K562 (cell line): ENCODE results near the gene FASTK. TPM values are rescaled to one million over a fixed set of nuclear protein-coding genes. Genes with fewer than 3 reads are reported as not detected.

Experiments used
- CBFA2T2 ChIP-seq: fragments of 450-650 bp; conservative IDR thresholded peaks from 2 replicates; pipeline ENCODE4 v1.6.1; 2017; ENCODE audit warnings: mild to moderate bottlenecking
- CXXC5 ChIP-seq: fragments of 250-450 bp; sonication (Bioruptor Pico); IDR thresholded peaks from 2 replicates; pipeline ENCODE4 v1.8.0; 2022; ENCODE audit warnings: inconsistent platforms, mild to moderate bottlenecking, moderate library complexity
- ELF2 ChIP-seq: fragments of 250-450 bp; sonication (Bioruptor Pico); IDR thresholded peaks from 2 replicates; pipeline ENCODE4 v1.5.0; 2021; ENCODE audit warnings: mild to moderate bottlenecking
- ELF4 ChIP-seq: fragments of 450-650 bp; formaldehyde crosslinking; IDR thresholded peaks from 2 replicates; pipeline ENCODE4 v1.4.0; 2022; ENCODE audit warnings: missing genetic modification characterization
- NR4A1 ChIP-seq, 2 experiments: fragments of 250-450 bp in 1 of 2; fragments of 450-650 bp in 1 of 2; sonication (Bioruptor Pico) in 1 of 2; IDR thresholded peaks; 2 replicates each; pipeline versions ENCODE4 v1.4.0 to v1.6.1; 2016 to 2020; ENCODE audit warnings: mild to moderate bottlenecking in 2 of 2, missing compliant biosample characterization in 1 of 2, missing genetic modification characterization in 1 of 2, moderate library complexity in 1 of 2
- OTX1 ChIP-seq: fragments of 450-650 bp; formaldehyde crosslinking; IDR thresholded peaks from 2 replicates; pipeline ENCODE4 v1.4.0; 2022; ENCODE audit warnings: mild to moderate bottlenecking
- PCBP1 ChIP-seq: fragments of 200-400 bp; formaldehyde crosslinking; IDR thresholded peaks from 2 replicates; pipeline ENCODE4 v1.6.1; 2018; ENCODE audit warnings: mild to moderate bottlenecking, low read depth, low read length; ENCODE audit not compliant: poor library complexity, severe bottlenecking
- PHTF2 ChIP-seq: fragments of 250-450 bp; sonication (Bioruptor Pico); IDR thresholded peaks from 2 replicates; pipeline ENCODE4 v1.5.0; 2021; ENCODE audit warnings: mild to moderate bottlenecking
- POLR2A ChIP-seq: fragments of 450-650 bp; conservative IDR thresholded peaks from 2 replicates; pipeline ENCODE4 v1.6.1; 2016
- POLR2AphosphoS2 ChIP-seq: IDR thresholded peaks from 2 replicates; pipeline ENCODE4 v1.6.1; 2012; ENCODE audit warnings: low read length, improper control_type of control experiment
- POLR2G ChIP-seq: fragments of 200-400 bp; formaldehyde crosslinking; IDR thresholded peaks from 2 replicates; pipeline ENCODE4 v1.6.1; 2017; ENCODE audit warnings: low read depth, mild to moderate bottlenecking, antibody characterized with exemption, low read length, moderate library complexity
- RAD51 ChIP-seq: fragments of 450-650 bp; IDR thresholded peaks from 2 replicates; pipeline ENCODE4 v1.7.1; 2016; ENCODE audit warnings: low read depth, mild to moderate bottlenecking, borderline replicate concordance
- ZNF644 ChIP-seq: fragments of 200-800 bp; sonication (Bioruptor generic); IDR thresholded peaks from 2 replicates; pipeline ENCODE4 v1.6.1; 2016; ENCODE audit warnings: low read depth, missing genetic modification characterization, missing compliant biosample characterization
- polyA plus RNA-seq, 8 experiments: library from polyadenylated mRNA; depleted of rRNA in 4 of 8; stranded (reverse) in 5 of 8; unstranded in 3 of 8; fragments of >200 nt; fragmentation: Nextera tagmentation in 2 of 8; fragmentation: Illumina TruSeq in 1 of 8; extraction: Ambion mirVana in 2 of 8; extraction: Trizol in 1 of 8; gene quantifications; 2 replicates each; pipeline versions ENCODE4 v1.2.1 to v1.2.3, GENCODE V29; 2011 to 2014; ENCODE audit warnings: inconsistent platforms in 1 of 8, missing spikeins in 1 of 8
- total RNA-seq, 7 experiments: library from RNA; depleted of rRNA in 6 of 7; stranded (reverse); fragments of >200 nt in 6 of 7; fragmentation: Illumina TruSeq in 2 of 7; extraction: Trizol in 2 of 7; gene quantifications; 2 replicates each; pipeline versions ENCODE4 v1.2.1 to v1.2.3, GENCODE V29; 2011 to 2021; ENCODE audit warnings: low replicate concordance in 1 of 7
- TF ChIP-seq, protein P1 (sequence below): sonication (generic); formaldehyde crosslinking; IDR thresholded peaks from 2 replicates; pipeline ENCODE4 v1.8.1; 2023; ENCODE audit warnings: mild to moderate bottlenecking, missing genetic modification reagents
- TF ChIP-seq, protein P2 (sequence below): sonication (generic); formaldehyde crosslinking; IDR thresholded peaks from 2 replicates; pipeline ENCODE4 v1.5.0; 2020; ENCODE audit warnings: missing genetic modification reagents
- TF ChIP-seq, protein P3 (sequence below): fragments of 450-650 bp; IDR thresholded peaks from 2 replicates; pipeline ENCODE4 v1.6.1; 2016; ENCODE audit warnings: antibody characterized with exemption
- TF ChIP-seq, protein P4 (sequence below): fragments of 450-650 bp; formaldehyde crosslinking; IDR thresholded peaks from 2 replicates; pipeline ENCODE4 v1.4.0; 2022; ENCODE audit warnings: mild to moderate bottlenecking, moderate library complexity
- TF ChIP-seq, protein P5 (sequence below): sonication (generic); formaldehyde crosslinking; IDR thresholded peaks from 2 replicates; pipeline ENCODE4 v1.9.0; 2022; ENCODE audit warnings: mild to moderate bottlenecking, missing genetic modification reagents
- TF ChIP-seq, protein P6 (sequence below), 2 experiments: fragments of 450-650 bp in 1 of 2; sonication (generic) in 1 of 2; formaldehyde crosslinking in 1 of 2; IDR thresholded peaks in 1 of 2; conservative IDR thresholded peaks in 1 of 2; 2 replicates each; pipeline versions ENCODE4 v1.6.1 to v1.8.1; 2016 to 2023; ENCODE audit warnings: mild to moderate bottlenecking in 2 of 2, moderate library complexity in 2 of 2, inconsistent platforms in 1 of 2, missing genetic modification reagents in 1 of 2
- TF ChIP-seq, protein P7 (sequence below): sonication (generic); formaldehyde crosslinking; IDR thresholded peaks from 2 replicates; pipeline ENCODE4 v1.9.0; 2022; ENCODE audit warnings: mild to moderate bottlenecking, missing genetic modification reagents

The FASTK gene
- total and polyA plus RNA-seq, 9 of the 15 experiments (the other 6 are each of a cell fraction or from before 2014, with no cell fraction given): 0.51 to 150 (median 48.2) TPM

DNA sequence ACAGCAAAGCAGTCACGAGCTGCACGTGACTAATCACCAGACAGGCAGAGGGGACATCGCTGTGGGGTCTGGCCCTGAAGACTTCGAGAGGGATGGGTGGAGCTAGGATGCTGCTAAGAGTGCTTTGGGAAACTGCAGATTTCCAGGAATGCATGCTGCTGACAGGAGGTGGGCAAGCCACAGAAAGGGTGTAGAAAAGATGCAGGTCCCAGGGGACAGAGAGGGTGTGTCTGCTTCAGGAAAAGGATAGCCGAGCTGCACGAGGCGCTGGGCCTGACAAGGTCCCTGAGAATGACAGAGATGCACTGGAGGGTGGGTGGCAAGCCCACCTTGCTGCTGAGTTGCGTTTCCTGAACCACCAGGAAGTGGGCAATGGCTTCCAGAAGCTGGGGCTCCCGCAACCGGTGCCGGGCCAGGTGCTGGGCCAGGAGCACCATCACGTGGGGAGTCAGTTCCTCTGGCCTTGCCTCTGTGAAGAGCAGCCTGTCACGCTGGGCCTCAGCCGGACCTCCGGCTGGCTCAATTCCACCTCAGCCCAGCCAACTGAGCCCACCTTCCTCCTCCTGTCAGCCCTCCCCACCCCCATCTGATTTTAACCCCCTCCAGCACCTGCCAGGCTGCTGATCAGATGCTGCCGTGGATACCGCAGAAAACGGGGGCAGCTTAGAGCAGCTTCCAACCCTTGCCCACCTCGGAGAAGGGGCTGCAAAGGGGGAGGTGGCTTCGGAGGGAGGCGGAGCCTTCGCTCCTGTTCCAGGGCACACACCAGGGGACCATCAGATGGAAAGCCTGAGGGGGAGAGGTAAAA, 2.2 kb downstream of the FASTK start (continued):
- TF ChIP-seq ELF4 (0 out of 2 replicates have a peak, but pooled peaks have one; percentile 19), OTX1 (CRISPR knock-in tag) (0 out of 2 replicates have a peak, but pooled peaks have one; percentile 13), POLR2AphosphoS2 (peak; percentile 27), POLR2A (peak; percentile 53), POLR2G (peak; percentile 70), NR4A1 (CRISPR knock-in tag; IDR thresholded peaks at IDR 0.05) (0 out of 2 replicates have a peak, but pooled peaks have one; percentile 36), NR4A1 (tag; IDR thresholded peaks at IDR 0.05) (no peak), CXXC5 (CRISPR knock-in tag) (peak; percentile 51), PHTF2 (CRISPR knock-in tag) (0 out of 2 replicates have a peak, but pooled peaks have one; percentile 5), ELF2 (peak; percentile 42; the same call in 1 of the 2 replicates), CBFA2T2 (0 out of 2 replicates have a peak, but pooled peaks have one; percentile 16), RAD51 (peak; percentile 71), ZNF644 (tag) (no peak), PCBP1 (peak; percentile 41)
- TF ChIP-seq, protein P1, sequence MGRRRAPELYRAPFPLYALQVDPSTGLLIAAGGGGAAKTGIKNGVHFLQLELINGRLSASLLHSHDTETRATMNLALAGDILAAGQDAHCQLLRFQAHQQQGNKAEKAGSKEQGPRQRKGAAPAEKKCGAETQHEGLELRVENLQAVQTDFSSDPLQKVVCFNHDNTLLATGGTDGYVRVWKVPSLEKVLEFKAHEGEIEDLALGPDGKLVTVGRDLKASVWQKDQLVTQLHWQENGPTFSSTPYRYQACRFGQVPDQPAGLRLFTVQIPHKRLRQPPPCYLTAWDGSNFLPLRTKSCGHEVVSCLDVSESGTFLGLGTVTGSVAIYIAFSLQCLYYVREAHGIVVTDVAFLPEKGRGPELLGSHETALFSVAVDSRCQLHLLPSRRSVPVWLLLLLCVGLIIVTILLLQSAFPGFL (CRISPR knock-in tag): no peak
- TF ChIP-seq, protein P2, sequence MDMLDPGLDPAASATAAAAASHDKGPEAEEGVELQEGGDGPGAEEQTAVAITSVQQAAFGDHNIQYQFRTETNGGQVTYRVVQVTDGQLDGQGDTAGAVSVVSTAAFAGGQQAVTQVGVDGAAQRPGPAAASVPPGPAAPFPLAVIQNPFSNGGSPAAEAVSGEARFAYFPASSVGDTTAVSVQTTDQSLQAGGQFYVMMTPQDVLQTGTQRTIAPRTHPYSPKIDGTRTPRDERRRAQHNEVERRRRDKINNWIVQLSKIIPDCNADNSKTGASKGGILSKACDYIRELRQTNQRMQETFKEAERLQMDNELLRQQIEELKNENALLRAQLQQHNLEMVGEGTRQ (CRISPR knock-in tag): peak; percentile 78
- TF ChIP-seq, protein P3, sequence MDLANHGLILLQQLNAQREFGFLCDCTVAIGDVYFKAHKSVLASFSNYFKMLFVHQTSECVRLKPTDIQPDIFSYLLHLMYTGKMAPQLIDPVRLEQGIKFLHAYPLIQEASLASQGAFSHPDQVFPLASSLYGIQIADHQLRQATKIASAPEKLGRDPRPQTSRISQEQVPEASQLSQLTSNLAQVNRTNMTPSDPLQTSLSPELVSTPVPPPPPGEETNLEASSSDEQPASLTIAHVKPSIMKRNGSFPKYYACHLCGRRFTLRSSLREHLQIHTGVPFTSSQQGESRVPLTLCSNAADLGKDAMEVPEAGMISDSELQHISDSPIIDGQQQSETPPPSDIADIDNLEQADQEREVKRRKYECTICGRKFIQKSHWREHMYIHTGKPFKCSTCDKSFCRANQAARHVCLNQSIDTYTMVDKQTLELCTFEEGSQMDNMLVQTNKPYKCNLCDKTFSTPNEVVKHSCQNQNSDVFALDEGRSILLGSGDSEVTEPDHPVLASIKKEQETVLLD: no peak
- TF ChIP-seq, protein P4, sequence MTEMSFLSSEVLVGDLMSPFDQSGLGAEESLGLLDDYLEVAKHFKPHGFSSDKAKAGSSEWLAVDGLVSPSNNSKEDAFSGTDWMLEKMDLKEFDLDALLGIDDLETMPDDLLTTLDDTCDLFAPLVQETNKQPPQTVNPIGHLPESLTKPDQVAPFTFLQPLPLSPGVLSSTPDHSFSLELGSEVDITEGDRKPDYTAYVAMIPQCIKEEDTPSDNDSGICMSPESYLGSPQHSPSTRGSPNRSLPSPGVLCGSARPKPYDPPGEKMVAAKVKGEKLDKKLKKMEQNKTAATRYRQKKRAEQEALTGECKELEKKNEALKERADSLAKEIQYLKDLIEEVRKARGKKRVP (CRISPR knock-in tag): no peak
- TF ChIP-seq, protein P5, sequence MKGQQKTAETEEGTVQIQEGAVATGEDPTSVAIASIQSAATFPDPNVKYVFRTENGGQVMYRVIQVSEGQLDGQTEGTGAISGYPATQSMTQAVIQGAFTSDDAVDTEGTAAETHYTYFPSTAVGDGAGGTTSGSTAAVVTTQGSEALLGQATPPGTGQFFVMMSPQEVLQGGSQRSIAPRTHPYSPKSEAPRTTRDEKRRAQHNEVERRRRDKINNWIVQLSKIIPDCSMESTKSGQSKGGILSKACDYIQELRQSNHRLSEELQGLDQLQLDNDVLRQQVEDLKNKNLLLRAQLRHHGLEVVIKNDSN (CRISPR knock-in tag): peak; percentile 93
- TF ChIP-seq, protein P6, sequence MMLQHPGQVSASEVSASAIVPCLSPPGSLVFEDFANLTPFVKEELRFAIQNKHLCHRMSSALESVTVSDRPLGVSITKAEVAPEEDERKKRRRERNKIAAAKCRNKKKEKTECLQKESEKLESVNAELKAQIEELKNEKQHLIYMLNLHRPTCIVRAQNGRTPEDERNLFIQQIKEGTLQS (IDR thresholded peaks at IDR 0.05): no peak
- TF ChIP-seq, protein P6 (CRISPR knock-in tag; conservative IDR thresholded peaks at IDR 0.05): 0 out of 2 replicates have a peak, but pooled peaks have one; percentile 29
- TF ChIP-seq, protein P7, sequence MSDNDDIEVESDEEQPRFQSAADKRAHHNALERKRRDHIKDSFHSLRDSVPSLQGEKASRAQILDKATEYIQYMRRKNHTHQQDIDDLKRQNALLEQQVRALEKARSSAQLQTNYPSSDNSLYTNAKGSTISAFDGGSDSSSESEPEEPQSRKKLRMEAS (CRISPR knock-in tag): peak; percentile 40; the same call in 1 of the 2 replicates
